Endothelial cell of umbilical vein (primary cell): ENCODE results near the gene ADORA2B. TPM values are rescaled to one million over a fixed set of nuclear protein-coding genes. Genes with fewer than 3 reads are reported as not detected.

Source experiments
- BruUV-seq: library from RNA; stranded (reverse); fragments of 400-500 nt; replicated peaks from 2 replicates; lab custom pipeline; 2021; lab: Mats Ljungman, UMichigan
- CTCF ChIA-PET: fragments of 300-600, 350-600 bp; sonication (Branson Sonifier 250); formaldehyde crosslinking; loops from one replicate; lab custom pipeline; 2021; ENCODE audit warnings: antibody characterized with exemption, inconsistent platforms; lab: Charles Lee
- POLR2A ChIA-PET: fragments of 300-600, 350-600 bp; sonication (Branson Sonifier 250); formaldehyde crosslinking; loops from one replicate; lab custom pipeline; 2021; ENCODE audit warnings: antibody characterized with exemption, inconsistent platforms; lab: Charles Lee
- DNase-seq: peaks from one replicate; pipeline ENCODE4 v3.0.0-alpha.2; 2011; ENCODE audit warnings: low read depth, low spot score
- FAIRE-seq: peaks from 2 replicates; lab custom pipeline; 2011; peaks lifted over from hg19 to GRCh38; lab: Jason Lieb, UNC
- H2AFZ ChIP-seq: 2 replicates; pipeline ENCODE4 v1.6.0; 2012; ENCODE audit warnings: low read depth, low read length, control low read depth, inconsistent platforms
- H3K27ac ChIP-seq: 2 replicates; pipeline ENCODE4 v1.5.1; 2011; ENCODE audit warnings: low read depth, mild to moderate bottlenecking, control low read depth, low read length, moderate library complexity; ENCODE audit not compliant: insufficient read depth
- H3K27me3 ChIP-seq, 2 experiments: 2 replicates each; pipeline versions ENCODE4 v1.6.0 to v1.6.1; 2011; ENCODE audit warnings: low read length in 2 of 2, mixed read lengths in 1 of 2; ENCODE audit not compliant: control insufficient read depth in 2 of 2, insufficient read depth in 2 of 2
- H3K36me3 ChIP-seq, 2 experiments: 2 replicates in 1 of 2; 3 replicates in 1 of 2; pipeline ENCODE4 v1.5.1; 2011; ENCODE audit warnings: low read length in 2 of 2, mild to moderate bottlenecking in 1 of 2, moderate library complexity in 1 of 2; ENCODE audit not compliant: control insufficient read depth in 2 of 2, insufficient read depth in 2 of 2; ENCODE audit errors: extremely low read depth in 1 of 2
- H3K4me1 ChIP-seq: 3 replicates; pipeline ENCODE4 v1.5.1; 2011; ENCODE audit warnings: mild to moderate bottlenecking, low read length; ENCODE audit not compliant: control insufficient read depth, insufficient read depth; ENCODE audit errors: extremely low read depth
- H3K4me2 ChIP-seq: 2 replicates; pipeline ENCODE4 v1.6.1; 2011; ENCODE audit warnings: low read length, control low read depth, mixed read lengths; ENCODE audit not compliant: insufficient read depth
- H3K4me3 ChIP-seq, 3 experiments: fragments of 200-600 bp in 1 of 3; sonication (generic), shearing (Covaris generic) in 1 of 3; replicated peaks in 1 of 3; 2 replicates each; pipeline ENCODE4 v1.5.1; 2011 to 2016; ENCODE audit warnings: control low read depth in 3 of 3, low read length in 3 of 3, mild to moderate bottlenecking in 2 of 3, inconsistent platforms in 1 of 3, low read depth in 1 of 3, moderate library complexity in 1 of 3; ENCODE audit not compliant: insufficient read depth in 1 of 3
- H3K79me2 ChIP-seq: 2 replicates; pipeline ENCODE4 v1.6.0; 2012; ENCODE audit warnings: low read length, inconsistent platforms; ENCODE audit not compliant: control insufficient read depth, insufficient read depth
- H3K9ac ChIP-seq: replicated peaks from 2 replicates; pipeline ENCODE3; 2011; ENCODE audit warnings: low read length, control low read depth; ENCODE audit not compliant: insufficient read depth; ENCODE audit errors: extremely low read depth
- H3K9me1 ChIP-seq: replicated peaks from 3 replicates; pipeline ENCODE4 v1.6.0; 2011; ENCODE audit warnings: mild to moderate bottlenecking, low read length; ENCODE audit not compliant: control insufficient read depth, insufficient read depth; ENCODE audit errors: extremely low read depth
- H3K9me3 ChIP-seq: replicated peaks from 2 replicates; pipeline ENCODE4 v1.5.1; 2012; ENCODE audit warnings: low read length, inconsistent platforms; ENCODE audit not compliant: control insufficient read depth, insufficient read depth
- H4K20me1 ChIP-seq: replicated peaks from 2 replicates; pipeline ENCODE3; 2011; ENCODE audit warnings: mild to moderate bottlenecking, low read length; ENCODE audit not compliant: control insufficient read depth, insufficient read depth; ENCODE audit errors: extremely low read depth
- CTCF ChIP-seq, 2 donors: IDR thresholded peaks; 1 replicate in 1 of 2; 2 replicates in 1 of 2; pipeline ENCODE4 v1.5.1; 2011; ENCODE audit warnings: low read length in 2 of 2, mild to moderate bottlenecking in 2 of 2, moderate library complexity in 2 of 2, control low read depth in 1 of 2, inconsistent platforms in 1 of 2, low read depth in 1 of 2; ENCODE audit not compliant: insufficient read depth in 1 of 2; ENCODE audit errors: extremely low read depth in 1 of 2
- EZH2 ChIP-seq: IDR thresholded peaks from 2 replicates; pipeline ENCODE4 v1.6.1; 2012; ENCODE audit warnings: borderline replicate concordance, low read depth, mild to moderate bottlenecking, moderate library complexity, low read length, inconsistent platforms; ENCODE audit not compliant: severe bottlenecking
- FOS ChIP-seq: IDR thresholded peaks from 2 replicates; pipeline ENCODE4 v1.6.1; 2011; ENCODE audit warnings: mild to moderate bottlenecking, low read length, moderate library complexity, borderline replicate concordance; ENCODE audit not compliant: insufficient read depth
- GATA2 ChIP-seq: IDR thresholded peaks from 2 replicates; pipeline ENCODE4 v1.7.0; 2011; ENCODE audit warnings: low read depth, mild to moderate bottlenecking, moderate library complexity, mixed read lengths, low read length; ENCODE audit not compliant: insufficient read length, insufficient read depth
- JUN ChIP-seq: IDR thresholded peaks from 2 replicates; pipeline ENCODE4 v1.6.1; 2011; ENCODE audit warnings: borderline replicate concordance, low read depth; ENCODE audit not compliant: insufficient read length, insufficient read depth
- MAX ChIP-seq: IDR thresholded peaks from 2 replicates; pipeline ENCODE4 v1.6.1; 2011; ENCODE audit not compliant: insufficient read depth, insufficient read length
- MYC ChIP-seq: IDR thresholded peaks from one replicate; pipeline ENCODE4 v1.6.1; 2011; ENCODE audit warnings: mild to moderate bottlenecking, low read depth, low read length
- POLR2A ChIP-seq: IDR thresholded peaks from 2 replicates; pipeline ENCODE4 v1.6.1; 2012; ENCODE audit warnings: low read depth, mild to moderate bottlenecking, control low read depth, low read length
- POLR2AphosphoS5 ChIP-seq: IDR thresholded peaks from 2 replicates; pipeline ENCODE4 v1.6.1; 2012; ENCODE audit warnings: low read depth, mild to moderate bottlenecking, control low read depth, low read length, moderate library complexity; ENCODE audit not compliant: insufficient read depth
- dilution Hi-C: fragments of 300-500 bp; cut with MboI; formaldehyde crosslinking; loops from one replicate; pipeline ENCODE4 v1.15.0; 2019; ENCODE audit warnings: low sequenced_read_pairs; ENCODE audit not compliant: extremely low pct_ligation_motif_present
- intact Hi-C: fragments of 100-400 bp; cut with micrococcal nuclease; formaldehyde crosslinking; loops from one replicate; pipeline ENCODE4 v1.10.0; 2022
- polyA plus RNA-seq, 4 experiments: library from polyadenylated mRNA; depleted of rRNA in 3 of 4; stranded (reverse) in 3 of 4; unstranded in 1 of 4; fragments of >200 nt; gene quantifications; 2 replicates each; pipeline versions ENCODE4 v1.2.1 to v1.2.3, GENCODE V29; 2011 to 2012; ENCODE audit warnings: missing spikeins in 1 of 4
- total RNA-seq: library from RNA; stranded (reverse); gene quantifications from 2 replicates; pipeline ENCODE4 v1.2.3, GENCODE V29; 2021

Gene ADORA2B
- total and polyA plus RNA-seq, 2 donors (not counting 3 experiments of a cell fraction or from before 2014, with no cell fraction given), result 8.8 to 9.8 TPM

GRCh38 chr17:15967706-15968399 lies 22.9 kb downstream of the ADORA2B start:
- H3K9ac ChIP-seq, result no peak overlapping the region
- peaks cover 40% of the 10 kb centered on the region for H3K79me2 ChIP-seq
- ChIA-PET CTCF (interaction anchor here (1.3 kb wide), 1 partner anchor 24 kb away, joined by 5 read pairs; the partner anchor contains the start of gene ADORA2B), POLR2A (no interaction called here)
- BruUV-seq, result no TSS peak
- intact Hi-C loops (loop anchor here (2.0 kb wide), 1 partner anchor 23 kb away; the partner anchor contains the start of gene ADORA2B), dilution Hi-C loops (no loop called here)
- no peak overlapping the region for H2AFZ ChIP-seq
- H3K4me2 ChIP-seq, result no peak overlapping the region
- H3K4me1 ChIP-seq, result peaks cover 31% of the 10 kb centered on the region
- H3K9me1 ChIP-seq, result no peaks in the 10 kb centered on the region
- DNase-seq (no peak), FAIRE-seq (no peak)
- no peaks in the 10 kb centered on the region for H4K20me1 ChIP-seq
- H3K27ac ChIP-seq, result no peak overlapping the region
- H3K9me3 ChIP-seq, result no peaks in the 10 kb centered on the region
- no peak overlapping the region for H3K4me3 ChIP-seq
- H3K36me3 ChIP-seq, result no peaks in the 10 kb centered on the region
- TF ChIP-seq POLR2AphosphoS5 (no peak), MYC (no peak), EZH2 (no peak)
- H3K27me3 ChIP-seq, result no peaks in the 10 kb centered on the region

- dilution Hi-C loops (no loop called here), intact Hi-C loops (no loop called here)
- POLR2A ChIA-PET, result no interaction called here
- H3K9me3 ChIP-seq, result no peaks in the 10 kb centered on the region
- no peaks in the 10 kb centered on the region for H3K27me3 ChIP-seq
- no peak overlapping the region for H3K27ac ChIP-seq
- H4K20me1 ChIP-seq, result no peaks in the 10 kb centered on the region
- FAIRE-seq (no peak), DNase-seq (no peak)
- no TSS peak for BruUV-seq
- H3K4me1 ChIP-seq, result peaks cover 23% of the 10 kb centered on the region
- H3K4me3 ChIP-seq, result no peak overlapping the region
- H3K79me2 ChIP-seq, result peaks cover 34% of the 10 kb centered on the region
- H3K9me1 ChIP-seq, result no peaks in the 10 kb centered on the region
- H3K4me2 ChIP-seq, result no peak overlapping the region
- CTCF ChIA-PET, result interaction anchor here (1.2 to 1.7 kb wide), 2 partner anchors 13 to 25 kb away, joined by 3 to 4 read pairs; no protein-coding TSS in a partner anchor
- H2AFZ ChIP-seq, result no peak overlapping the region
- no peak overlapping the region for H3K9ac ChIP-seq
- no peaks in the 10 kb centered on the region for H3K36me3 ChIP-seq
- TF ChIP-seq MAX, result no peak
- TF ChIP-seq FOS, result no peak
- TF ChIP-seq POLR2A, result no peak
- TF ChIP-seq GATA2, result no peak
- TF ChIP-seq POLR2AphosphoS5, result no peak
- no peak for TF ChIP-seq EZH2
- no peak for TF ChIP-seq CTCF (IDR thresholded peaks at IDR 0.05; ENCODE audit: extremely low read depth in 1 of 2, insufficient read depth in 1 of 2, low read depth in 1 of 2, low read length in 2 of 2)
- no peak for TF ChIP-seq JUN
- TF ChIP-seq MYC, result no peak
Measured at GRCh38 chr17:15969463-15969862, 24.5 kb downstream of the ADORA2B start.
